Measurements from ENCODE around the gene PIEZO2.

DNA sequence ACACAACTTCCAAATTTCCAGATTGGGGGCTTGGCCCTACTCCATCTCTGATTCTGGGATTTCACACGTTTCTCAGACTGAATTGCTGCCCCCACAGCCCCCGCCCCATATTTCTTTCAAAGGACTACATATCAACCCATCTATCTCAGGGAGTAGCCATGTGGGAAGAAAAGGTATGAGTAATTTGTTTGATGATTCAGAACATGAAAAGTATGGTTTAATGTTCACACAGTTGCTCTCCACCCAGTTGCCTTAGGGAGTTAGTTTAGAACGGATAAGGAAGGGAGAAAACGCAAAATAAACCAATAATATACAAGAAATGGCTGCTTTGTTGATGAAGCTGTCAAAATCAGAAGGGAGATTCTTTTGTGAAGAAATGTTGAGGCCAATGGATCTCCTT is 145.1 kb downstream of the PIEZO2 start:
- TF ChIP-seq, protein P1, sequence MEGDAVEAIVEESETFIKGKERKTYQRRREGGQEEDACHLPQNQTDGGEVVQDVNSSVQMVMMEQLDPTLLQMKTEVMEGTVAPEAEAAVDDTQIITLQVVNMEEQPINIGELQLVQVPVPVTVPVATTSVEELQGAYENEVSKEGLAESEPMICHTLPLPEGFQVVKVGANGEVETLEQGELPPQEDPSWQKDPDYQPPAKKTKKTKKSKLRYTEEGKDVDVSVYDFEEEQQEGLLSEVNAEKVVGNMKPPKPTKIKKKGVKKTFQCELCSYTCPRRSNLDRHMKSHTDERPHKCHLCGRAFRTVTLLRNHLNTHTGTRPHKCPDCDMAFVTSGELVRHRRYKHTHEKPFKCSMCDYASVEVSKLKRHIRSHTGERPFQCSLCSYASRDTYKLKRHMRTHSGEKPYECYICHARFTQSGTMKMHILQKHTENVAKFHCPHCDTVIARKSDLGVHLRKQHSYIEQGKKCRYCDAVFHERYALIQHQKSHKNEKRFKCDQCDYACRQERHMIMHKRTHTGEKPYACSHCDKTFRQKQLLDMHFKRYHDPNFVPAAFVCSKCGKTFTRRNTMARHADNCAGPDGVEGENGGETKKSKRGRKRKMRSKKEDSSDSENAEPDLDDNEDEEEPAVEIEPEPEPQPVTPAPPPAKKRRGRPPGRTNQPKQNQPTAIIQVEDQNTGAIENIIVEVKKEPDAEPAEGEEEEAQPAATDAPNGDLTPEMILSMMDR (IDR thresholded peaks at IDR 0.05), result no peak
- no peak for TF ChIP-seq POLR2AphosphoS5 (IDR thresholded peaks at IDR 0.05)
- TF ChIP-seq EP300 (IDR thresholded peaks at IDR 0.05), result no peak
